HG03175 (cell line): Measurements from ENCODE around the gene JAG1.

Experiments
- ATAC-seq: cut with Tn5 transposase; IDR thresholded peaks from one replicate; pipeline ENCODE4 v1.9.1; 2021; ENCODE audit warnings: mild to moderate bottlenecking, moderate library complexity; ENCODE audit not compliant: unreplicated experiment

Gene JAG1

DNA sequence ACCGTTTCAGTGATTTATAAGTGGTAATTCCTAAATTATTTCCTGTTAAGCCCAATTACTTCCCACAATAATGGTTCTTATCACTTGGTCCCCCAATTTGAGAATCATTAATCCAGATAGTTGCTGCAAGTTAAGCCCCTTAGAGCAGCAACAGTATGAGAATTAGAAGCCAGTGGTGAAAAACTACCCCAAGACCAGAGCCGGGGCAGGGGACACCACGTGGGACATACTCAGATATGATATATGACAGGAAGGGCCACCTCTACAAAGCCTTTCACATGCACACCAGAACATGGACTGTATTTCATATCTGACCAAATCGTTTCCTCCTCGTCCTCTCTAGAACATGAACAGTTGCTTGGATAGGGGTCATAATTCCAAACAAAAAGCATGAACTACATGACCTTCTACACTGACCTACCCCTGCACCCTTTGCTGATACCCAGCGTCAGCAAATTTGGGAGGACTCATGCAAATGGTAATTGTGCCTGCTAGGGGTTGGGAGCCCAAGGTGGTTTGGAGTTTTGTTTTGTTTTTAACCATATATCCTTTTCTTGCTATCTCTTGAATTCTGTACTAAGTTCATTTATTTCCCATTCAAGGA, 3.9 kb downstream of the JAG1 start:
- no peak for ATAC-seq

DNA sequence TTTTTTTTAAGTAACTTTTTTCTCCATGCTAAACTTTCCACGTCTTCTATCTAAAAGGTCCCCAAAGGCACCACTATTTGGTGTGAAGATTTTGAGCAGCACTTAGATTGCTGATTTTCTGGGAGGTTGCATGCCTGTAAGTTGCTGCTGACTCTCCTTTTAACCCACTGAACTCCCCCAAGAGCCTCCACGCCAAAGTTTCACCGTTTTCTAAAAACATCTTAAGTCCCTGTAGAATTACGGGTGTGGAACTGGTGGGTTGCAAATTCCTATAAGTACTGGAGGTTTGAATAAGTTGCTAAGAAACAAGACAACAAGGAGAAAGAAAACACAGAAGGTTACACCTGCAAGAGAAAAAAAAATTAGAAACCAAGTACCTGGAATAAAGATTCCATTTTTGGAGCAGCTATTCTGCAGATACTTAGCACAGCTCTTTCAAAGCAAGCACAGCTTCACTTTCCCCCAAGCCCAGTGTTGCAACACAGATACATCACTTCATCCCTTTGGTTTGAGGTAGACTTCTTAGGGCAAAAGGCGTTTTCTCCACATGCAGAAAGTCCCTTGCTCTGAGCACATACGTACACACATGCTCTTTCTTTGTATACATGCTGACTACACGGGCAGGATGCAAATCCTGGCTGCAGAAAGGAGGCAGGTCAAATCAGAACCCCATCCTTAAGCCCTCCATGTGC, 5.0 kb downstream of the JAG1 start:
- ATAC-seq, result no peak

GRCh38 chr20:10667560-10668167, 6.1 kb downstream of the JAG1 start:
- ATAC-seq, result no peak

DNA sequence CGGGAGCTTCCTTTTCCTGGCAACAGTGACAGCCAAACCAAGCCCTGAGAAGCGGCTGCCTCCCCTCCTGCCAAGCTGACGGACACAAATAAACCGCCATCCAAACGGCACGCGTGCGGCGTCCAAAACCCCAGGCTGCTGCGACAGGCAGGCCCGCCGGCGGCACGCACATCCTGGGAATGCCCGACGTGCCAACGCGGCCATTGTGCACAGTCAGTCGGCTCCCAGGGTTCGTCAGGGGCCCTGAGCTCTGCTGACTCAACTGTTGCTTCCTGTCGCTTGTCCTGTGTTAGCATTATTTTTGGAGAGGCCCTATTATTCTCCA, 6.8 kb downstream of the JAG1 start:
- ATAC-seq, result no peak

GRCh38 chr20:10666221-10667076, 7.3 kb downstream of the JAG1 start:
- no peak for ATAC-seq

GRCh38 chr20:10665791-10666190, 8.0 kb downstream of the JAG1 start:
- no peak for ATAC-seq

DNA sequence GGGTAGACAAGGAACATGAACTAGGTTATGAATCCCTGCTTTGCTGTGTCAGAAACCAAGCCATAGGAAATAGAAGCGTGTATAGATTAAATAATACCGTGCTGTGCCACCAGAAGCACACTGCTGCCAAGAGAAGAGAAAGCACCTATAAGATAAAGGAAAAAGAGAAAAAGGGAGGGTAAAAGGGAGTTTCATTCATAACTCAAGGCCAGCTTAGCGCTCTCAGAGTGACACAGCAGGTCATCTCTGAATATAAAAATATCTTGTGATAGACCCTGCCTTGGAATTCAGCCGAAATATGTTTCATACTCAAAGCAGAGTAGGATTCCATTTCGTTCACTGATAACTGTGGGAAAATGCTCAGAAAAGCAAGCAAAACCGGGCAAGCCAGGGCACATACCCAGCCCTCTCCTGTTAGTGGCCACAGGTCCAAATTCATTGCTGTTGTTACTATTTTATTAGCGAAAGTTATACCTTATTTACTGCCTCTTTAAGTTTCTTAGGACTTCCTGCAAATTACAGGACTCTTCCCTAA, 8.7 kb downstream of the JAG1 start:
- ATAC-seq, result no peak

GRCh38 chr20:10663756-10664155, 10.0 kb downstream of the JAG1 start:
- ATAC-seq, result no peak

- no peak for ATAC-seq
Observed at GRCh38 chr20:10662661-10663458, 10.9 kb downstream of the JAG1 start.

DNA sequence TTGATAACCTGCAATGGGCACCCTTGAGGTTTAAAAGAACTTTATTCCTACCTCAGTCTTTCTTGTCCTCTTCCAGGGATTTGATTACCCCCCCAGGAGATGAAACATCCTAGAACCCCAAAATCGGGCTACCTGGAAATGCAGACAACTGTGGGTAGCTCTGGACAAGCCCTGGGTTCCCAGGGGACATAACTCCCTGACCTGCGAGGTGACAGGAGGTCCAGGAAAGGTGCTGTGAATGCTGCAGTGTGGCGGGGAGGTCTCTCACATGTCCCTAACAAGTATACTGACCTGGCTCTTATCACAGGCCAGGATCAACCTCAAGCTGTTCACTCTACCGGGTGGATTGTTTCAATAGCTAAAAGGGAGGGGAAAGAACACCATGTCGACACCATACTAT, 11.6 kb downstream of the JAG1 start:
- ATAC-seq, result no peak

GRCh38 chr20:10661261-10661660, 12.5 kb downstream of the JAG1 start:
- no peak for ATAC-seq

GRCh38 chr20:10660661-10661060, 13.1 kb downstream of the JAG1 start:
- no peak for ATAC-seq

DNA sequence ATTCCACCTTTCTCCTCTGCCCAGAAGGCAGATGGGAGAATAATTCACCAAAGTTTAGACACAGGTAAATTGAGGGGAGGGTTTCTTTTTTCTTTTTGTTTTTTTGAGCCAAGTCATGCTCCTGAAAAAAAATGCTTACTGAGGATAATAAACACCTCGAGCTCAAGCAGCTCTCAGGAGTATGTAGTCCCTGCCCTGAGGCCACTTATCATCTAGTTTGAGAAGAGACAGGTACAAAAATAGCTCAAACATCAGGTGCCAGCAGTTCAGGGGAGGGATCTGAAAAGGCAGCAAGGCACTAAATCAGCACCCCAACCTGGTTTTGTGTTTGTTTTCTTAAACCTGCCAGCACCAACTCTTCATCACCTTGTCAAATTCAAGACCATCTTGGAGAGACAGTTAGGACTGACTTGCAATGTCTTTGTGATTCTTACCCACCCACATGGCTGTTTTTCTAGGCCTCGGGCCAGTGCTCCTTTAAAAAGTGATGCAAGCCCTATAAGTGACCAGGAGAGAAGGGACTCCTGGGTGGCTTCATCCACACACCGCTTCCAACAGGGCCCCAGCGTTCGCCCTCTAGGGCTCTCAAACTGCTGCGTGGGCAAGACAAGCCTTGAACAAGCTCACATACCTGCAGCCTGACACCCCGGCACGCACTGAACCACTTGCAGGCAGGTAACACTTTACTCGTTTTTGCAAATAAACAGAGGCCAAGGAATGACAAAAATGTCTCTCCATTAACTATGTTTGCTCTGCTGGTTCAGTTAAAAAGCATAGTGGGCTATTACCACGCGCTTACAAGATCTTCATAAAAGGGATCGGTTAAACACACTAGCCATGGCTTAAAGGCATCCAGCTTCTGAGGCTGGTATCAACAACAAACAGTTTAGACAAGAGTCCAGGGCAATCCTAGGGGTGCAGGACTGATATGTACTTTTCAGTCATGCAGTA, 13.9 kb downstream of the JAG1 start:
- no peak for ATAC-seq

DNA sequence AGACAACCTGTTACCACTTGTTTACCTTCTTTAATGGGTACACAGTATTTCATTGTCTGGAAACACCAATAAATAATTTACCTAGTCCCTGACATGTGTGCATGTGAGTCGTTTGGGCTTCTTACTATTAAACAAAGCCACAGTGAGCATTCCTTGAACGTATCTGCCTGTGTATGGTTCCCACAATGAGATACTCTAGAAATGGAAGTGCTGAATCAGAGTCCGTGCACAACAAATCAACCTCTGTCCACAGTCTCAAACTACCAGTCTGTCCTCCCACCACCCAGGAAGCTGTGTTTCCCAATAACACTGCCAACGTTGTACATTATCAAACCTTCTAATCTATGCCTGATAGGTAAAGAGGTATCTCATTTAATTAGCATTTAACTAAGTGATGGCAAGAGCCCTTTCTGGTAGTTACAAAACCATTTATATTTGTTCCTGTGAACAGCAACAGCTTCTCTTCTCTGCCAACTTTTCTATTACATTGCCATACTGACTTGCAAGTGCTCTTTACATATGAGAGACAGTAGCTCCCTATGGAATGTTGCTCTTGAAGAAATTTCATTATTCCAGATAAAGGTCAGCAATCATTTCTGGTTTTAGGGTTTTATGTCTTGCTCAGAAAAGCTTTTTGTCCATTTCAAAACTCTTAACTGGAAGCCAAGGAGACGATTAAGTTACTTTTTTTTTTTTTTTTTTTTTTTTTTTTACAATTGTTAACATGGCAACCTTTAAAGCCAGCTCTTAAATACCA, 14.7 kb downstream of the JAG1 start:
- no peak for ATAC-seq

GRCh38 chr20:10658051-10658823, 15.6 kb downstream of the JAG1 start:
- no peak for ATAC-seq

- ATAC-seq, result no peak
Observed at GRCh38 chr20:10657453-10657852, 16.3 kb downstream of the JAG1 start.

GRCh38 chr20:10655720-10656669, 17.8 kb downstream of the JAG1 start:
- ATAC-seq, result no peak
